Fibroblast of skin of abdomen (primary cell): ENCODE measurements around the gene TRIM63.

Source experiments
- DNase-seq: peaks from one replicate; pipeline ENCODE4 v3.0.0-alpha.2; 2013

Gene TRIM63

DNA sequence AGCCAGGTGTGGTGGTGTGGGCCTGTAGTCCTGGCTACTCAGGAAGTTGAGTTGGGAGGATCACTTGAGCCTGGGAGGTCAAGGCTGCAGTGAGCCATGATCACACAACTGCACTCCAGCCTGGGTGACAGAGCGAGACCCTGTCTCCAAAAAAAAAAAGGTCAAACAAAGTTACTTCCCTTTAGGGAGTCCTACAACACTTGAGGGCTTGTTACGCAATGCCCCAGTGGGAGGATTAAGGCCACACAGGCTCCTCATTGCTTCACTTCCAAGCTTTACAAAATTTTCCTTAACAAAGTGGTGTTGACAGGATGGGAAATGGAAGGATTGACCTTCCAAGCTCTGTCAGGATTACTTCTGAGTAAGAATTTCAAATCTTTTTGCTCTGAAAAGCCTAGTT is 52.1 kb downstream of the TRIM63 start:
- peak; percentile 66 for DNase-seq

DNA sequence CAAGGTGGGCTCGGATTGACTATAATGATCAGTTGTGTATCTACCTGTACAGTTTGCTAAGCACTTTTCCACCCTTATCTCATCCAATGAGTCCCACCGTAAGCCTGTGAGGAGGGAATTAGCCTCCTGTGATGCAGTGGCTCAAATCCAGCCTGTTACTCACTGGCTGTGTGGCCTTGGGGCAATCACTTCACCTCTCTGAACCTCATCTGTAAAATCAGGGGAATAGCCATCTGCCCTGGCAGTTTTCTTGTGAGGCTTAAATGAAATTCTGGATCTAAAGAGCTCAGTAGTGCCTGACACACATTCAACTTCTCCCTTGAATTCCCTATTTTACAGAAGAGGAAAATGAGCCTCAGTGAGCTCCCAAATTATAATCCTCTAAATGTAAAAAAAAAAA is 53.3 kb downstream of the TRIM63 start:
- DNase-seq = no peak

DNA sequence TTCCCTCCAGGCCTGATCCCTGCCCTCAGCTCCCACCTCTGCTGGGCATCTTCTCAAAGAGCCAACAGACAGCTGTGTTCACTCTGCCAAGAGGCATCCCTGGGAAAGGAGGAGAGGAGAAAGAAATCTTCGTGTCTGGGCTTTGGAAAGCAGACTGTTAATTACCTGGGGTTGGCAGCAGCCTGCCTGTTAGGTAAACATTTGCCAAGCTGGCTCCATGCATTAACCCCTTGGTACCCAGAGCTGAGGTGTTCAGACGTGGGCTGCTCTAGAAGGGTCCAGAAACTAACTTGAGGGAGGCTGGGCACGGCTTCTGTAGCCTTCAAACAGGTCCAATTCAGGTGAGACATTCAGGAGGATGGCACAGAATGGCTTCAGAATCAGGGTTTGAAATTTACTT is 54.6 kb downstream of the TRIM63 start:
- no peak for DNase-seq

DNA sequence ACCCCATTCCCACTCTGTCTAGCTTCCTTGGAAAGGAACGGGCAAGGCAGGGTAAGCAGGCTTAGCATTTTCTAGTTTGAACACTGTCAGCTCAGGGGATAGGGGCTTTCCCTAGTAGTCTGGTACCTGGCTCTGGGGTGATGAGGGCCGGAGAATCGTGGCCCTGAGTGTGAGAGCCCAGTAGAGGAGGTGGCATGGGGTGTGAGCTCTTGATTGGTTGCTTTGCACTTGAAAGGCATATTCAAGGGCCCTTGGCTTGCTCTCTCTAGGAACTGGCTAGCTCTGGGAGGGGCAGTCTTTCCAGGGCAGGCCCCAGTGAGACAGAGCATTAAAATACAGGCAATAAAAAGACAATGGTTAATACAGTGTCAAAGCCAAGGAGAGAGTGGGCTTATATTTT is 56.6 kb downstream of the TRIM63 start:
- no peak for DNase-seq

DNA sequence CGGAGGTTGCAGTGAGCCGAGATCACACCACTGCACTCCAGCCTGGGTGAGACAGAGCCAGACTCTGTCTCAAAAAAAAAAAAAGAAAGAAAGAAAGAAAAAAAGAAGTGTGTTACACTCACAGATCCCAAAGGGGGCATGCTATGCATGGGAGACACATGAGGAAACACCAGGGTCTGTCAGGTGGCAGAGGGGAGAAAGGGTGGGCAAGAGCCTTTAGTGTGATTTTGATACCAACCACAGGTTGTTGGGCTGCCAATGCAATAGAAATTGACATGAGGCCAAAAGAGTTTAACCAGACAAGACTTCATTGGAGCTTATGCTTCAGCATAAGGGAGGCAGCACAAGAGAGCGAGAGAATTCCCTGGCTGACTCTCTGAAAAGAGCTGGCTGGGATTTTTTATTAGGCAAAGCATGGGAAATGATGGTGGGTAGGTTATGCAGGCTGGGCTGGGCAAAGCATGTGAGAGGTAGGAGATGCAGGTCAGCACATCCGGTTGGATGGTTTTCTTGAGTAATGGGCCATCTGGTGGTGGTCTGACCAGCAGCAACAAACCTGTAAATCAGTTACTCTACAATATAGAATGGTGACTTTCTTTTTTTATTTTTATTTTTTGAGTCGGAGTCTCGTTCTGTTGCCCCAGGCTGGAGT is 57.5 kb downstream of the TRIM63 start:
- no peak for DNase-seq

DNA sequence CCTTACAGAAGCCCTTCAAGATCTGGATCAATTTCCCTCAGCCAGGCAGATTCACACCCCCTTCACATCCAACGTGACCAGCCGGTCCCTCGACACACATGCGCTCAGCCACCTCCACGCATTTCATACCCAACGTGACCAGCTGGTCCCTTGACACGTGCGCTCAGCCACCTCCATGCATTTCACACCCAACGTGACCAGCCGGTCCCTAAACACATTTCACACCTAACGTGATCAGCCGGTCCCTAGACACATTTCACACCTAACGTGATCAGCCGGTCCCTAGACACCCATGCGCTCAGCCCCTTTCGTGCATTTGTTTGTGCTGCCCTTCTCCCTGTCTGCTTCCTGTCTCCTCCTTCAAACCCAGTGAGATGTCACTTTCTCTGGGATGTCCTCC is 60.7 kb downstream of the TRIM63 start:
- DNase-seq = no peak

DNA sequence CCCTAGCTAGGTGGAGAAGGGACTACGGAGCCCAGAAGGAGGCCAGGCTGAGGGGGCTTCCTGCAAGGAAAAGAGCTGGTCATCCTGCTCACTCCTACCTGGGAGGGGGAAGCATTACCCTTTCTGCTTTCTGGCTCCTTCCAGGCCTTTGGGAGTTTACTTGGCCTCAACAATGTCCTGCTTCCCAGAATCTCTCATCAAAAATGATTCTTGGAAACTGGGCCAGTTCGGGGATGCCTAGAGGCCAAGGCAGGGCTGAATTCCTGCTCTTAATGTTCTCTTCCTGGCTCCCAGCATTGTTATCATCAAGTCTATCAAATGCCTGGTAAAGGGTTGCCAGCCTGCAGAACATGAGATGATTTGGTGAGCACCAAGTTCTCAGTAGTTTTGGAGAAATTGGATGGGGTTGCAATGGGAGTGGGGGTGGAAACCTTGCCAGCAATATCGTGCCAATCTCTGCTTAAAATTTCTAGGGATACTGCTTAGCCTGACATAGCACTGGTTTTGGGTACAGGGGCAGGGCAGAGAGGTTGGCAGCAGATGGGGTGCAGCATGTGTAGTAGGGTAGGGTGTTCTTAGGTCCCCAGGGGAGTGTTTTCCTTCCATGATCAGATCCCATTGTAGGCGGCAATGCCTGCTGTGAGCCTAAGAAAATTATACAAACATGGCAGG is 61.9 kb downstream of the TRIM63 start:
- no peak for DNase-seq

DNA sequence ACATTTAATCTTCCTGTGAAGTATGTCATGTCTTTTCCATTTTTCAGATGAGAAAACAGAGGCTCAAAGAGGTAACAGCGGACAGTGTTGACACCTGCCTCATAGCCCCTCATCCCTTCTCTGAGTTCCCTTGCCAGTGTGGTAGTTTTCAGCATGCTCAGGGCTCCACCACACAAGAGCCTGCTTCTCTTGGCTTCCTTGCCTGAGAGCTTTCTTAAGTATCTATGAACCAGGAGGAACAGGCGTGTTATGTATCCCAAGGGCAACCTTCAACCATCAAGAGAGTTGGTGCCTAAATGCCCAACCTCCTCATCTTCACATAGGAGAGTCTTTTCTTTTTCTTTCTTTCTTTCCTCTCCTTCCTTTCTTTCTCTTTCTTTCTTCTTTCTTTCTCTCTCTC is 63.7 kb downstream of the TRIM63 start:
- DNase-seq = no peak

DNA sequence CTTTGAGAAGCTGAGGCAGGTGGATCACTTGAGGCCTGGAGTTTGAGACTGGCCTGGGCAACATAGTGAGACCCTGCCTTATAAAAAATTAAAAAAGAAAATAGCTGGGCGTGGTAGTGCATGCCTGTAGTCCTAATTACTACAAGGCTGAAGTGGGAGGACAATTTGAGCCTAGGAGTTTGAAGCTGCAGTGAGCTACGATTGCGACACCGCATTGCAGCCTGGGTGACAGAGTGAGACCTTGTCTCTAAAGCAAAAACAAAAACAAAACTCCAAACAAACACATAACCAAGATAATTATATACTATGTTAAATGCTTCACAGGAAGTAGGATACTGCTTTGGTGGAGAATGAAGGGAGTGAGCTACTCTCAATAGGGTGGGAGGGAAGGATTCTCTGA is 64.2 kb downstream of the TRIM63 start:
- DNase-seq = no peak
